ENCODE data around the gene MMUT. TPM values are rescaled to one million over a fixed set of nuclear protein-coding genes. Genes with fewer than 3 reads are reported as not detected.
"Not testable (repeated sequence)": the region's sequence is repeated elsewhere in the genome, so short reads cannot be mapped to it uniquely, and the experiment has no call there.

MMUT gene
- total RNA-seq = 15.3 TPM

DNA sequence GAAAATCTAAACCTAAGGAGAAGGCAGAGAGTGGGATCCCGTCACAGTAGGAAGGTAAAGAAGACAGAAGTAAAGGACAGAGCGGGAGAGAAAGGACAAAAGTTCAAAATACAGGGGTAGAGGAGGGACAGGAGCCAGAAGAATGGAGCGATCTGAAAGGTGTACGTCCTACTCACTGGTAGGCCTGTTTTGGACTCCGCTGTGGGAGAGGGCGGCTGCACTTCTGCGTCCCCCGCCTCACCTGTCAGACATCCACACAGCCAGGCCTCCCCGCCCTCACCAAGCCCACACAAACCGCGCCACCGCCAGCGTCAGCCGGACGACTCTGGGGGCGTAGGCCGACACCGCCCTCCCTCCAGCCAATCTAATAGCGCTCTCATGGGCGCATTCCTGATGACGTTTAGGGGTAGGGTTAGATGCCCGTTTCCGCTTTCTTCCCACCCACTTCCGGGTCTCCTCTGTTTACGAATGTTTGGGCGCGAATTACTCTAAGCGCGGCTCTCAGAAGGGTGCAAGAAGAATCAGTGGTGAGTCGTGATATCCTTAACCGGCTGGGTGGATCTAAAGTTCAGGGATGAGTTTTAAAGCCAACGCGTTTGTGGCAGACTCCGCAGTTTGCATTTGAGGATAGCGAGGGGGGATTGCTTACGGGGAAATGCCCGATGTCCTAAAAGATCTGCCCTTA, at the start of gene MMUT, which contains the start of gene CENPQ:
MMUT (minus strand) TSS at position 327 of the 685 bp plus-strand sequence. CDS start 3,787 bp downstream, outside the sequence.
CENPQ (plus strand) TSS at position 444 of the 685 bp plus-strand sequence. CDS start 6,807 bp downstream, outside the sequence.
- ATAC-seq = peak; percentile 100

DNA sequence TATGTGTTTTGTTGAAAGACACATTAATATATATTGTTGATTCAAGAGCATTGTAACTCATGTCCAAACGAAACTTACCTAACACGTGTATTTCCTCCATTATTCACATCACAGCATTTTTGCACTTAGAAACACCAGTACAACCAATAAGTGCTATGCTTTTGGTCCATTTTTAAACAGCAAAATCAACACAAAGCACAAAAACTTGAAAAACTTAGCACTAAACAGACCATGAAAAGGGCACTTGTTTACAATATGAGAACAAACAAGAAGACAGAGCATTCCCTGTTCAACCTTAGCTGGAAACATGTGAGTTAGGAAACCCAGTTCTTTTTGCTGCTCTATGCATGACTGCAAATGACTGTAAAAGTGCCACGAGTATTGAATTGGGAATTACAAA, 46.3 kb upstream of the MMUT start:
- no peak for ATAC-seq

DNA sequence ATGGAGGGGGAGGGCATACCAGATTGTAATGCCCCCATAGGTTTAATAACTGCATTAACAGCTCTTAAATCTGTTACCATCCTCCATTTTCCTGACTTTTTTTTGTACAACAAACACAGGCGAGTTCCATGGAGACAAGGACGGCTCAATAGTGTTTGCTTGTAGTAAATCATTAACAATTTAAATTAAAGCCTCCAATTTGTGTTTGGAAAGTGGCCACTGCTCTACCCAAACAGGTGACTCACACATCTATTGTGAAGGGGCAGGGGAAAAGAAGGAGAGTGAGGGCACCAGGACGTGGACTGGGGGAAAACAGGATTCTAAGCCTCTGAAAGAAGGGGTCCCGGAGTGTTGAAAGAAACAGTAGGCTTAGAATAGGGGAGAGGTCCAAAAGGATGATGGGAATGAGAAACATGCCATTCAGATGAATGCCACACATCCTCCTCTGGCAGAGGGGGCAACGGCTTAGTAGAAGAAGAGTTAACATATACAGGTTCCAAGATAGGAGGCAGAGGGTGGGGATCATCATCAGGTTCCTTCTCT, 43.6 kb upstream of the MMUT start:
- no peak for ATAC-seq

DNA sequence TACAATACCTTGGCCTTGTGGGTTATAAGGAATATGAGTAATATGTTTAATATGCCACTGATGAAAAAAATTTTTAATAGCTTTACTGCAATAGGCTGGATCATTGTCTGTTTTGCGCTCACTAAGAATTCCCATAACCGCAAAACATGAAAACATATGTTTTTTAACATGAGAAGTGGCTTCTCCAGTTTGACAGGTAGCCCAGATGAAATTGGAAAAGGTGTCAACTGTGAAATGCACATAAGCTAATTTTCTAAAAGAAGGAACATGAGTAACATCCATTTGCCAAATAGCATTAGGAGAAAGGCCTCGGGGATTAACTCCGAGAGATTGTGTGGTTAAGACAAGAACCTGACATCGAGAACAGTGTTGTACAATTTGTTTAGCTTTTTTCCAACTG, 41.6 kb upstream of the MMUT start:
- no peak for ATAC-seq

DNA sequence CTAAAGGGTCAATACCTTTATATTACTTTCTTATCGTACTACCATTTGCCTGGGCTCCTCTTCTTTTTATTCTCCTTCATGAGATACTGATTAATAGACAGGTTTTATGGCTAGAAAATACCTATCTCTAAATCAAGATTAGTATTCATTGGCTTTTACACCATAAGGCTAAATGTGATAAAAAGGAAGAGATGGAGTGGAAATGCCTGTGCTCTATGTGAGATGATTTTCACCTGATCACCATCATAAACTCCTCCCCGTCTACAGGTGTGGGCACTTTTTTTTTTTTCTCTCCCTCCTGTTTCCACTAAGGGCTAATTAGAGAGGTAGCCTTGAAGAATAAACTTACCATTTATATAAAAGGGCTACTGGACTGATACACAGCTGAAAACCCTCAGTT, 36.6 kb upstream of the MMUT start, which contains the start of gene GLYATL3:
GLYATL3 (plus strand) TSS at position 301 of the 400 bp plus-strand sequence. CDS start 12,068 bp downstream, outside the sequence.
- no peak for ATAC-seq

DNA sequence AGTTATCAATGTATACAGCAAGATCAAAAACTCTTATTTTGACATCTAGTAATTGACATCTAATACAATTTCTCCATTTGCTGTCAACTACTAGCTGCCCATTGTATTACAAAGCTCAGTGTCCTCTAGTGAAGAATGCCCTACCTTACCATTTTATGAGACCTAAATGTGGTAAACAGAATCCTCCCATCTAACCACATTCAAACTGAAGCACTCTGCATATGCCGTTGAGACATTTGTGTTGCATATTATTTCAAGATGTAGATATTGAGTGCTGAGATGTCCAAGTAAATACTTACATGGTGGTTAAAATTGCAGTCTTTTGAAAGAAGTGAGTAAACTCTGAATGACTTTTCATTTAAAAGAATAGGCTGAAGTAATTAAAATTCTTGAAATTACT, 36.1 kb upstream of the MMUT start:
- no peak for ATAC-seq

DNA sequence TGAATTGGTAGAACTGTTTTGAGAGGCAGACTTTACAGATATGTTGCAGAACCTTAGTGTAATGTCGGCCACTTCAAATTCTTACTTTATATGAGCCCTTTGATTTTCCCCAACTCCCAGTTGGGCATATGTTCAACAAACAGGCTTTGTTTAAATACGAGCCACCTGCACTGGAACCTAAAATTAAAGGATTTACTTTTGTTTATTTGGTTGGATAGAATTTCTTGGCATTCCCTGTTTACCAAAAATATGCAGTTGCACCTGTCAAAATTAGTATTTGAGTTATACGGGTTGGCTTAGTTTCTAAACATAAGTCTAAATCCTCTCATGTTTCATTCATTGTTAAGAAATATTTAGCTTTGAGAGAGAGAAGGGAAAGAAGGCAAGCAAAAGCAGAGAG, 34.3 kb upstream of the MMUT start:
- ATAC-seq = no peak

DNA sequence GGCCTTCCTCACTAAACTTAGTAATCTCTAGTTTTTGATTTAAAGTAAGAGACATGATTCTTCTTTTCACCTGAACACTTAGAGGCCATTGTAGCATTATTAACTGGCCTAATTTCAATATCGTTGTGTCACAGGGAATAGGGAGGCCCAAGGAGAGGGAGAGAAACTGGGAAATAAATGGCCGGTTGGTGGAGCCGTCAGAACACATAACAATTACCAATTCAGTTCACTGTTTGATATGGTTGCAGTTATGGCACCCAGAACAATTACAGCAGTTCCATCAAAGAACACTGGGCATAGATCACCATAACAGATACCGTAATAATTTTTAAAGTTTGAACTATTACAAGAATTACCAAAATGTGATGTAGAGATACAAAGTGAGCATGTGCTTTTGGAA, 27.6 kb upstream of the MMUT start:
- ATAC-seq = no peak

DNA sequence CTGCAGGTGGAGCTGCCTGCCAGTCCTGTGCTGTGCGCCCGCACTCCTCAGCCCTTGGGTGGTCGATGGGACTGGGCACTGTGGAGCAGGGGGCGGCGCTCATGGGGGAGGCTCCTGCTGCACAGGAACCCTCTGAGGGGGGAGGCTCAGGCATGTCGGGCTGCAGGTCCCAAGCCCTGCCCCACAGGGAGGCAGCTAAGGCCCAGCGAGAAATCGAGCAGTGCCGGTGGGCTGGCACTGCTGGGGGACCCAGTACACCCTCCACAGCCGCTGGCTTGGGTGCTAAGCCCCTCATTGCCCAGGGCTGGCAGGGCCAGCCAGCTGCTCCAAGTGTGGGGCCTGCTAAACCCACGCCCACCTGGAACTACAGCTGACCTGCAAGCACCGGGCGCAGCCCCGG, 20.3 kb upstream of the MMUT start:
- ATAC-seq = not testable (repeated sequence)

DNA sequence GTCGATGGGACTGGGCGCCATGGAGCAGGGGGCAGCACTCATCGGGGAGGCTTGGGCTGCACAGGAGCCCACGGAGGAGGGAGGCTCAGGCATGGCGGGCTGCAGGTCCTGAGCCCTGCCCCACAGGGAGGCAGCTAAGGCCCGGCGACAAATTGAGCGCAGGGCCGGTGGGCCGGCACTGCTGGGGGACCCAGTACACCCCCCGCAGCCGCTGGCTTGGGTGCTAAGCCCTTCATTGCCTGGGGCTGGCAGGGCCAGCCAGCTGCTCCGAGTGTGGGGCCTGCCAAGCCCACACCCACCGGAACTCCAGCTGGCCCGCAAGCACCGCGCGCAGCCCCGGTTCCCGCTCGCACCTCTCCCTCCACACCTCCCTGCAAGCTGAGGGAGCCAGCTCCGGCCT, 18.8 kb upstream of the MMUT start:
- ATAC-seq = not testable (repeated sequence)

DNA sequence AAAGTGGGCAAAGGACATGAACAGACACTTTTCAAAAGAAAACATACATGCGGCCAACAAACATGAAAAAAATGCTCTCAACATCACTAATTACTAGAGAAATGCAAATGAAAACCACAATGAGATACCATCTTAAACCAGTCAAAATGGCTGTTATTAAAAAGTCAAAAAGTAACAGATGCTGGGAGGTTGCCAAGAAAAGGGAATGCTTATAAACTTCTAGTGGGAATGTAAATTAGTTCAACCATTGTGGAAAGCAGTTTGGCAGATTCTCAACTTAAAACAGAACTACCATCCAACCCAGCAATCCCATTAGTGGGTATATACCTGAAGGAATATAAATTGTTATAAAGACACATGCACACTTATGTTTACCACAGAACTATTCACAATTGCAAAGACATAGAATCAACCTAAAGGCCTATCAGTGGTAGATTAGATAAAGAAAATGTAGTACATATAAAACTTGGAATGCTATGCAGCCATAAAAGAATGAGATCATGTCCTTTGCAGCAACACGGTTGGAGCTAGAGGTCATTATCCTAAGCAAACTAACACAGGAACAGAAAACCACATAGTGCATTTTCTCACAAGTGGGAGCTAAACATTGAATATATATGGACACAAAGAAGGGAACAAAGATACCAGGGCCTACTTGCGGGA, 16.4 kb upstream of the MMUT start:
- ATAC-seq = no peak

DNA sequence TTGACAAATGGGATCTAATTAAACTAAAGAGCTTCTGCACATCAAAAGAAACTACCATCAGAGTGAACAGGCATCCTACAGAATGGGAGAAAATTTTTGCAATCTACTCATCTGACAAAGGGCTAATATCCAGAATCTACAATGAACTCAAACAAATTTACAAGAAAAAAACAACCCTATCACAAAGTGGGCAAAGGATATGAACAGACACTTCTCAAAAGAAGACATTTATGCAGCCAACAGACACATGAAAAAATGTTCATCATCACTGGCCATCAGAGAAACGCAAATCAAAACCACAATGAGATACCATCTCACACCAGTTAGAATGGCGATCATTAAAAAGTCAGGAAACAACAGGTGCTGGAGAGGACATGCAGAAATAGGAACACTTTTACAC, 13.5 kb upstream of the MMUT start:
- ATAC-seq = not testable (repeated sequence)

DNA sequence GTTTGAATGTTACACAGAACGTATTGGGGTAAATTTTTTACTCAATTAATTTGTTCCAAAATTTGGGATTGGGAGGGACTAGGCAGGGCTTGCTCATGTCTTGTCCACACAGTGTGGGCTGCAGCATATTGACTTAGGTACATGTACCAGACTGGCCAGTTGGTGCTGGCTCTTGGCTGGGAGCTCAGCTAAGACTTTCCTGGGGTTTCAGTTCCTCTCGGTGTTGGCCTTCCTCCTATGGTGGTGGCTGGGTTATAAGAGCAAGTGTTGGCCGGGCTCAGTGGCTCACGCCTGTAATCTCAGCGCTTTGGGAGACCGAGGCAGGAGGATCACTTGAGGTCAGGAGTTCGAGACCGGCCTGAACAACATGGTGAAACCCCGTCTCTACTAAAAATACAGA, 5.0 kb upstream of the MMUT start:
- ATAC-seq = no peak

DNA sequence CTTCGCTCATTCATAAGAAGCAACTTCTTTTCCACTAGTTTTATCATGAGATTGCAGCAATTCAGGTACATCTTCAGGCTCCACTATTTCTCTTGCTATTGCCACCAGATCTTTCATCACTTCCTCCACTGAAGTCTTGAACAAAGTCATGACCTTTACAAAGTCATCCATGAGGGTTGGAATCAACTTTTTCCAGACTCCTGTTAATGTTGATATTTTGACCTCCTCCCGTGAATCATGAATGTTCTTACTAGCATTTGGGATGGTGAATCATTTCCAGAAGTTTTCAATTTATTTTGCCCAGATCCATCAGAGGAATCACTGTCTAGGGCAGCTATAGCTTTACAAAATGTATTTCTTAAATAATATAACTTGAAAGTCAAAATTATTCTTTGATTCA, 1.6 kb upstream of the MMUT start:
- ATAC-seq = no peak

DNA sequence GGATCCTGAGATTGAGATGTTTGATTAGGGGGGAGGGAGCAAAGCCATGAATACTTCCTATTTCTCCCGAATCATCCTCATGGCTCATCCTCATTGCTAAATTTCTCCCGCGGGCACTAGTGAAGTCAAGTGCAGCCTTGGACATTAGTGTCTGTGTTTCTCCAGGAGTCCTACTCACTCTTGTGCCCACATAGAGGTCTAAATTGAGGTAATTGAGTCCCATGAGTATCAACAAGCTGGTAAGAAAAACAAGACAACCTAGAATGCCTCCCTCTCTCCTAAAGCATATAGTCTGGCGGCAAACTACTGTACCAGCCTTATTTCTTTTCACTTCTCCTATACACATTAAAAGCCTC, 537 bp upstream of the MMUT start:
- ATAC-seq = no peak

DNA sequence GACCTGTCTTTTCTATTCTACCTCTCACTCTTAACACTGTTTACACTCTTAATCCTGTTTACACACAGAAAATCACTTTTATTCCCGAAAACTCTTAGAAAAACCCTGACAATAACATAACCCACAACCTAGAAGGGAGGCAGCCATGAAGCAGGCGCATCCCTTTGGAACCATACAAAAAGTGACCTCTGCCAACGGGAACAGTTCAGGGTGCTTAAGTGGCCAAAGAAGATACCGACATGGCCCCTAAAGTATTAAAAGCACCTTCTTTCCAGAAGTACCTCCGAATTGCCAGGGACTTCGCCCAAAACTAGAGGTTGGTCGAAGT, 490 bp downstream of the MMUT start:
- no peak for ATAC-seq

DNA sequence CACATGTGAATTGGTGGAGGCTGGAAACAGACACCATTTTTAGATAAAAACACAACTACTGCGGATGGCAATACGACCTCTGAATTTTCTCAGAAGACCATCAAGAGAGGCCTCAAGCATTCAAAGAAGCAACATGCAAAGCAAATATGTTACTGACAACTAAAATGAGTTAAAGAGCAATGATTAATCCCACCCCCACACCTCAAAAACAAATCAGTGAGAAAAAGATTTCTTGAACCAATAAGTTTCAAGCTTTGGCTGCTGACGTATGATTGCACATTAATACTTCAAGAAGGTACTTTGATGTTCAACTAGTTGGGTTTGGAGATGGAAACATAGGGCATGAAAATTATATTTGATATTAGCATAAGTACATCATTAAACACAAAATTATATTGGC, 982 bp downstream of the MMUT start:
- ATAC-seq = no peak

DNA sequence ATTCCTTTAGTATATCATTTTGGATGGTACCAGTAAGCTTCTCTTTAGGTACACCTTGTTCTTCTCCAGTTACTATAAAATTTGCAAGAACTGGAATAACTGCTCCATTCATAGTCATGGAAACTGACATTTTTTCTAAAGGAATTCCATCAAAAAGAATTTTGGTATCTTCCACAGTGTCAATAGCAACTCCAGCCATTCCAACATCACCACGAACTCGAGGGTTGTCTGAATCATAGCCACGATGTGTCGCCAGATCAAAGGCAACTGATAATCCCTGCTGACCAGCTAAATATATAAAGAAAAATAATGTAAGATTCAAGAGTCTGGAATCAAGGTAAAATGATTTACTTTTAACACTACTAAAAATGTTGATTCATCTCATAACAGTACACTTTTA, 5.3 kb downstream of the MMUT start:
- no peak for ATAC-seq

DNA sequence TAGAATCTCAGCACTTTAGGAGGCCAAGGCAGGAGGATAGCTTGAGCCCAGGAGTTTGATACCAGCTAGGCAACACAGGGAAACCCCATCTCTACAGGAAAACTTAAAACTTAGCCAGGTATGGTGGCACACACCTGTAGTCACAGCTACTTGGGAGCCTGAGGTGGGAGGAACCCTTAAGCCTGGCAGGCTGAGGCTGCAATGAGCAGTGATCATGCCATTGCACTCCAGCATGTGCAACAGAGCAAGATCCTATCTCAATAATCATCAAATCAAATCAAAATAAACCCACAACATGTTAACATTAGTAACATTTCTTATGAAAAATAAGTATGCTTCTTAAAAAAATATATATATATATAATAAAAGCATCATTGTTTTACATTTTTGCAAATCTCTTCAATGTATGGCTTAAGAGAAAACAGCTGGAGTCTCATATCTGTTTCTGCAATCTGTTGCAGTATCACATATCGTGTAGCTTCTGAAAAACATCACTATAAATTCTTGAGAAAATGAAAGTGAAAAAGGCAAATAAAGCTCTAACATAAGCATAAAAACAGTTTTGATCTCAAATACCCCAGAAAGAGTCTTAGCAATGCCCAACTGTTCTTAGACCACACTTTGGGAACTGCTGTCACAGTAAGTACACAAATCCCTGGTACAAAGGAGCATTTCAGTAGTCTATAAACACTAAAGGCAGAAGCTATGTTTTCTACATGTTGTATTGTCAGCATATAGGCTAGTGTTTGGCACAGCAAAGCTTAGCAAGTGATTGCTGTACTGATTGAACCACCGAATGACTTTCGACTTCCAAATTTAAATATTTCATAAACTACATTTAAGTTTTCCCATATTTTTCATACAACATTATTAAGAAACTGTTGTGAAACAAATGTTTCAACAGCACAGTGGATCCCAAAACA, 8.0 kb downstream of the MMUT start:
- no peak for ATAC-seq

DNA sequence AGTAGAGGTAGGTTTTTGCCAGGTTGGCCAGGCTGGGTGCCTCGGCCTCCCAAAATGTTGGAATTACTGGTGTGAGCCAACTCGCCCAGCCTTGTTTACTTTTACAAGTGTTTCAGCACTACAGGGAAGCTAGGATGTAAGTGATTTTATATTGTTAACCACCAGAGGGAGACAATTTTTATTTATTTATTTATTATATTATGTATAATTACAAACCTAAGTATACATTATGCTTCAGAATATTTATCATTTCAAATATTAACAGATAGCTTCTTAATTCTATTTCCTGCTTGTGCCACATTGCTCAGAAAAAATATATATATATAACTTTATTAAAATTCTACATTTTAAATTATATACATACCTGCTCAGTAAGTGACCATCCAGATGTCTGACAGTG, 9.8 kb downstream of the MMUT start:
- ATAC-seq = no peak

DNA sequence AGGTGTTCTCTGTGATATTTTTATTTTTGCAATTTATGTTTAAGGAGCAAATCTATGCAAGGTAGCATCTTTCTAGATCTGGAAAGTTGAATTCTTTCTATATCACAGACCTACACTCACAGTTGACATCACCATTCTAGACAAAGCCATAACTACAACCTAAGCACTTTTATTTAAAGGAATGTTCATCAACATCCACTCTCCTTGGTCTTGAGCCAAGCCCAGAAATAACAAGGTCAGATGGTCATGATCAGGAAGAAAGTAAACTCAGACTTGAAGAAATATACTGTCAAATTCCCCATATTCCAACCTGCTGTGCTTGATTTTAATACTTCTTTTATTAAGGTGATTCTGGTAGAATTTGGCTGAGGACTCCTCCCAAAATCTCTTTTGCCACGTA, 32.2 kb downstream of the MMUT start:
- ATAC-seq = no peak

DNA sequence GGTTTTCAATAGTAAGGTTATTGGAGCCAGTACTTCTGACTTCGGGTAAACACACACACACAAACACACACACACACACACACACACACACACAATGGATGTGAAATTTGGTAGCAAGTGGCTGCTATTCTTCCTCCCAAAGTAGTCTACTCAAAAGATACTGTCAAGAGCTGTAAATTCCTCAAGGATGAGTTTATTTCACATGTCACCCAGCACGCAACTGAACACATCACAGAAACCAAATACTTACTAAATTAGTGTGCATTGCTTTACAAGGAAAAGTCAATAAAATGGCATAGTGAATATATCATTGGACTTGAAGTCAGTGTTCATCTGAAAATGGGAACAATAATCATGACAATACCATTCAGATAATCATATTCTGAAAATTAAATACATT, 32.9 kb downstream of the MMUT start:
- ATAC-seq = no peak

DNA sequence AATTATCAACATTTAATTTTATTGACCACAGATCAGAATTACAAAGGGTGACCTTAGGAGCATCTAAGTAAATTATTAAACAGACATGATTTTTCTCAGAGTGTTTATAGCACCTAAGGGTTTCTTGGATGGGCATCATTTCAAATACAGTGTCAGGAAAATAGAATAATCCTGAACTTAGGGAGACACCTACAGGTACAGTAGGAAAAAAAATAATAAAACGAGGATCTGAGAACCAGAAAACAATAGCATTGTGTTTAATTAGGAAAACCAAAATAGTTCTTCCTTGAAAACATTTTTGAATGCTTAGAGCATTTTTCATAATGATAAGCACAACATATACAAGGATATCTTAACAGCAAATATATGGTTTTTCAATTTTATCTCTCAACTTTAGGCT, 39.2 kb downstream of the MMUT start:
- no peak for ATAC-seq

Data from esophagus mucosa (tissue), 1 donor.